GM21360 (cell line): ENCODE data around the gene NRL.
"Not testable (repeated sequence)": the region's sequence is repeated elsewhere in the genome, so short reads cannot be mapped to it uniquely, and the experiment has no call there.

Experiments
- ATAC-seq: cut with Tn5 transposase; IDR thresholded peaks from one replicate; pipeline ENCODE4 v1.9.1; 2021; ENCODE audit warnings: mild to moderate bottlenecking, moderate library complexity; ENCODE audit not compliant: unreplicated experiment

The NRL gene

DNA sequence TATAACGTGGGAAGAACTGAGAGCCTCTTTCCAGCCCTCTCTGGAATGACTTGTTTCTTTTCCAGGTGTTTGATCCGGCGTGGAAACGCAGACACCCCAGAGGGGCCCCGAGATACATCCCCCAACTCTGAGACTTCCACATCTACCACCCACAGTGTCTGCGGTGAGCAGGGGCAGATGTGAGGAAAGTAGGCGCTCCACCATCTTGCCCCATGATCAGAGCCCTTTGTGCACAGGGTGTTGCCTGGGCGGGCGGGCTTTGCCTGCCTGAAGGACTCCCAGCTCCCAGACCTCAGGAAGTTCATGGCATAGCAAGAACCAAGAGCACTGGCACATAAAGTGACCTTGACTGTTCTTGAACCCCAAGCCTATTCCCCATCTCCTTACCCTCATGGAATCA, 60.1 kb downstream of the NRL start:
- ATAC-seq = no peak

DNA sequence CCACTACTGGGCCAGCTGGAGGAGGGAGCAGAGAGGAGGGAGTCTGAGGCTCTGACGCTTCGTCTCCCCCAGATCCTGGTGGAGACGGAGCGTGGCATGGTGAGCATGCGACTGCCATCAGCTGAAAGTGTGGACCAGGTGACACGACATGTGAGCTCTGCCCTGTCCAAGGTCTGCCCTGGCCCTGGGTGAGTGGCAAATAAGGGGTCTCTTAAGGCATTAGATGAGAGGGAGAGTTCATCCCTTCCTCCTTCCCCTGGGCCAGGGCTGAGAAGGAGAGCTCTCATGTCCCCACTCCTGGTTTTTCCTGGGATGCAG, 60.5 kb downstream of the NRL start:
- no peak for ATAC-seq

DNA sequence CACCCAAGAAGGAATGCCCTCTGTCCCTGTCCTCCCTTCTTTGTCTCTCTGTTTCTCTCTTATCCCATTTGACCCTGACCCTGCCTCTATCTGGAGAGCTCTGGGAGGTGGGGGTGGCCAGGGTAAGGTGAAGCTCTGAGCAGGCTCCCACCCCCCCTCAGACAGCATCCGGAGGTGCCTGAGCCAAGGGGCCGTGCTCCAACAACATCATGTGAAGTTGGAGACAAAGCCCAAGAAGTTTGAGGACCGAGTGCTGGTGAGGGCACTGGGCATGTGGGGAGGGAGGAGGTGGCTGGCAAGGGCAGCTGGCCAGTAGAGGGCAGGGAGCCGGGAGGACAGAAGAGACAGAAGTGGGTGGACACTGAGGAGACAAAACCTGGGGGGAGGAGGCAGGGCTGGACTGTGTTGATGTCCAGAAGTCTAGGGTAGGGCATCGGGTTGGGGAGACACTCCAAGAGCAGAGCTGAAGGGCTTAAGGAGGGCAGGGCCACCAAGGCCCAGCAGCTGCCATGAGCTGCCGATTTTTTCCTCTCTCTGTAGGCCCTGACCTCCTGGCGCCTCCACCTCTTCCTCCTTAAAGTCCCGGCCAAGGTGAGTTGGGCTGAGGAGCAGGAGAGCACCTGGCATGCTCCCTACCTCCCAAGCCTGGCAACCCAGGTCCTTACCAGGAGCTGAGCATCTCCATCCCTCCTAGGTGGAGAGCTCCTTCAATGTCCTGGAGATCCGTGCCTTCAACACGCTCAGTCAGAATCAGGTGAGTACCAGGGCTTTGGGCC, 61.0 kb downstream of the NRL start:
- ATAC-seq = no peak

DNA sequence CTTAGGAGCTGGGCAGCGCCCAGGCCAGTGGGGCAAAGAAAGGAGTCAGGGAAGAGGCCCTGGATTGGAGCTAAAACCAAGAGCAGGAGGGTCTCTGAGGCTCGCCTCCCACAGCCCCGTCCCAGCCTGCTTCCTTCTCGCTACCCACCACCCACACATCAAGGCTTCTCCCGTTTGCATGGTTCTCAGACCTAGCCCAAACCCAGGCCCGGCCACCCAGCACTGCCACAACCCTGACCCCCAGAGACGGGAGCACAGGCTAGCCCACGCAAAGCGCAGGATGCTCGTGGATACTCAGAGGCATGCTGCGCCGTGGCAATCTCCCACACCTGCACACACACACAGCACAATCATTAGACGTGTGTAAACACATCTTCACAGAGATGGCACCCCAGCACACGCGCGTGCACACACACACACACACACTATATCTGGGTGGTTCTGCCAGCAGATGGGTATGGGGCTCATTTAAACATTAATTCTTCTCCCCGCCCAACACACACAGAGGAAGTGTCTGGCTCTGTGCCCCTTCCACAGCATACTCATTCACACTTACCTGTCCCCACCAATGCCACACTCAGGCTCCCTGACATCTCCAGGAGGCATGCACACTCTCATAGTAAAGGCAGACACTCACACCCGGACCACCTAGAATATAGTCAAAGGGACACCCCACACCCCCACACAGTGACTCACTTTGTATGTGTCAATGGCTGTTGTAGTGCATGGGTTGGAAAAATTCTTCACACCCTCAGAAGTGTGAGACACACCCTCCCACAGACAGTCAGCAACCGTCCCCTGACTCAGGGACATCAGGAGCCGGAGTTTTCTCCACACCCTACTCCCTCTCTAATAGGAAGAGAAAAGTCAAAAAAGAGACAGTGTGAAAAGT, 61.8 kb downstream of the NRL start:
- no peak for ATAC-seq

DNA sequence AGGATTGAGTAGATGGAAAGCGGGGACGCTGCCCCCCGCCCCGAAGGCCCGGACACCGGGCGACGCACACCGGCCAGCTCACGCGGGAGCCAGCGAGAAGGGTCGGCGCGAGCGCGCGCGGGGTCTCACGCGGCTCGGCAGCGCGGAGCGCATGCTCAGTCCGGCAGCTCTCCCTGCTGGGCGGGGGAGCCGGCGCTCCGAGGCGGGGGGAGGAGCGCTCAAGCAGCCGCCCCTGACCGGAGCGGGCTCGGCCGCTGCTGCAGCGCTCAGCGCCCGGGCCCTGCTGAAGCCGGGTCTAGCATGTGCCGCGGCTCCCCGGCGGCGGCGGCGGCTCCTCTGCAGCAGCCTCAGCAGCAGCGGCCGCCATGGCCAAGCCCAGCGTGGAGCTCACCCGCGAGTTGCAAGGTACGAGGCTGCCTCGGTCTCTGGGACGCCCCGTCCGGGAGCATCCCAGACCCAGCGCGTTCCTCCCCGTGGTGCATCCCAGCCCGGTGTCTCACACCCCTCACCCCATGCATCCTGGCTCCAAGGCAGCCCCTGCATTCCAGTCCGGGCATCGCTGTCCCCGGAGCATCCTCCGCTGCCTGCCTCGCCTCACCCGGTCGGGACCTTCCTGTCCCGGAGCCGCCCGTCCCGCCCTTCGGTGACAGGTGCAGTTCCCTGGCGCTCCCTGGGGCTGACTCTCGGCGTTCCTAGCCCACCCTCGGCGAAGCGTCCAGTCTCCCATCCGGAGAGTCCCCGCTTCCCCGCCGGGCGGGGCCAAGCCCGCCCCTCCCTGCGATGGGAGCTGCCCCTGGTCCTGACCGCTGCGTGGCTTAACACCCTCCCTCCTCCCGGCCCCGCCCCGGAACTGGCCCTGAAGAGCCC, 62.7 kb downstream of the NRL start, which contains the start of gene CARMIL3:
CARMIL3 (plus strand) TSS at position 221 of the 867 bp plus-strand sequence; CDS start at position 366, 145 bp downstream.
- no peak for ATAC-seq

DNA sequence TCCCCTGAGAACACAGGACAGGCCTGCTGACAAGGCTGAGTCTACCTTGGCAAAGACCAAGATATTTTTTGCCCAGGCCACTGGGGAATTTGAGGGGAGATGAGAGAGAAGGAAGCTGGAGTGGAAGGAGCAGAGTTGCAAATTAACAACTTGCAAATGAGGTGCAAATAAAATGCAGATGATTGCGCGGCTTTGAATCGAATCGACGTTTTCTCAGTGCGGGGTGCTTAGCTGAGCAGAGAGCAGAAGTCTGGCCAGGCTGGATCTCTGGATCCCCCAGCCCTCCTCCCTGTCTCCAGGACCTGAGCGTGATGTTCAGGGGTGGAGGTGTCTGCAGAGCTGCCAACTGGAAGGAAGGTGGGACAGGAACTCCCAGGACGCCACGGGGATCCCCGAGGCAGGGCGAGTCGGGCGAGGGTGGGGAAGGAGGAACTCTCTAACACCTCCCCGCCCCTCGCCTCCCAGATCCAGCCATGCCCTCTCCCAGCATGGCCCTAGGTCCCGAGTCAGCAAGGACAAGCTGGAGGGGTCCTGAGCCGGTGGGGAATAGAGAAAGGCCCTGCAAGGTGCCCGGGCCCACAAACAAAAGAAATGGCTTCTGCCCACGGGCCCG, 63.5 kb downstream of the NRL start:
- ATAC-seq = no peak

DNA sequence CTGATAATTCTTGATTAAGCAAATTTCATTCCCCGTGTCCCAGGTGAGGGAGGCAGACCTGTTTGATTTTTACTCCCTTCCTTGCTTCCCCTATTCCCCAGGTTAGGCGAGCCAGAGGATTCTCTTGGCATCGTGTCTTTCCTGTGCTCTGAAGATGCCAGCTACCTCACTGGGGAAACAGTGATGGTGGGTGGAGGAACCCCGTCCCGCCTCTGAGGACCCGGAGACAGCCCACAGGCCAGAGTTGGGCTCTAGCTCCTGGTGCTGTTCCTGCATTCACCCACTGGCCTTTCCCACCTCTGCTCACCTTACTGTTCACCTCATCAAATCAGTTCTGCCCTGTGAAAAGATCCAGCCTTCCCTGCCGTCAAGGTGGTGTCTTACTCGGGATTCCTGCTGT, 64.0 kb downstream of the NRL start:
- not testable (repeated sequence) for ATAC-seq

DNA sequence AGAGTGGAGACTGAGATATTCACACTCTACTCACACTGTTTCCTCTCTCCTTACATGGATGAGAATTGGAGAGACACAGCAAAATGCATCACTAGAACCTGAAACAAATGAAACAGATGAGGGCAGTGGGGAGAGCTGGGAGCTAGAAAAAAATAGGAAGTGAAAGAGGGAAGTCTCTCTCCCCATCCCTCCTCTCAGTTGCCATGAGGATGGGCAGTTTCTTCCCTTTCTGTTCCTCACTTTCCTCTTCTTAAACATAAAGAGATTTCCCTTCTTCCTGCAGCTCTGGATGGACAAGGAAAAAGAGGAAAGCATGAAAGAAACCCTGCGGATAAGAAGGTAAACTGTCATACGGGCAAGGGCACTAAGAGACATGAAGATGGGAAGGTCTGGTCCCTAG, 65.7 kb downstream of the NRL start:
- not testable (repeated sequence) for ATAC-seq

DNA sequence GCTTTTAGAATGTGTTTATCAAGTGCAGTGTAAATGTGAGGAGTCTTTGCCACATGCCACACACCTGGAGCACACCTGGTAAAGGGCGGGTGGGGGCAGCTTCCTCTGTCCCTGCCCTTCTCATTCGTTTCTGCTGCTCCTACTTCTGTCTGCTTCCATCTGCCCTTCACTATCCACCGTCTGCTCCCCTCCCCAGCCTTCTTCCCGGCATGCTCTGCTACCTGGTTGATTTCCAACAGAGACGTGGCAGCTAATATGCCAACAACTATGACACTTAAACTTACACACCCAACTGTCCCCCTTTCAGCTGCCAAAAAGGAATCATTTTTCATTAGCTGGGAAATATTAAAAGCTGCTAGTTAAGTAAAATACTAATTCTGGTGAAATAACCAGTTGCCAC, 72.0 kb downstream of the NRL start:
- no peak for ATAC-seq

DNA sequence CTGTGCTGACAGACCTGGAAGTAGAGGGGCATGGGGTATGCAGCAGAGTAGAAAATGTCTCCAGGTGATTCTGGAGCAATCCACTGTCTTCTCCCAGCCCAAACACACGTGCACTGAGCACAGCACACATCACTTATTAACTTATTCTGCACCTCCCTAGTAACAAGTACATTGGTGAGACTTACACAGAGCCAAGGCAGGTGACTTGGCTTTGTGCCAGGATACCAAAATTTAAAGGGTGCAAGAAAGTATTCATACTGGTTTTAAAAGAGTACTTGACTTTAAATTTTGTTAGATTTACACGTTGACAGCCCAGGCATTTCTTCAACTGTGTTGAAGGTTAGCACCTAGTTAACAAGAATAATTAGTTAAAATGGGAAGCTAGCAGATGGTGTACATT, 74.1 kb downstream of the NRL start:
- no peak for ATAC-seq

DNA sequence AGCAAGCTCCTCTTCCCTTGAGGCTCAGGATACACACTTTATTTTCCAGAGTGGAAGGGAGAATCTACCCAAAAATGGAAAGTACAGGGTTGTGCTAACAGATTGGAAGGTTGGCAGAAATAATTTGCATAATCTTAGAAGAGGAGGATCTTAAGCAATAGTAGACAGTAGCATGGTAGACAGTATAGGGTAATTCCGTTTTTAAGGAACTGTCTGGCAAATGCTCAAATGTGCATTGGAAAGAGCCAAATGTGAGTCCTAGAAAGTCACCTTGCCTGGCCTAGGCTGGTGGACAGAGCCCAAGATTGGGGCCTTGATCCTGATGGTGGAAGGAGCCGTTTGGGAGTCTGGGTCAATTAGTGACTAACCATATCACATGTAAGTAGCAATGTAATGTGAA, 76.1 kb downstream of the NRL start:
- no peak for ATAC-seq

DNA sequence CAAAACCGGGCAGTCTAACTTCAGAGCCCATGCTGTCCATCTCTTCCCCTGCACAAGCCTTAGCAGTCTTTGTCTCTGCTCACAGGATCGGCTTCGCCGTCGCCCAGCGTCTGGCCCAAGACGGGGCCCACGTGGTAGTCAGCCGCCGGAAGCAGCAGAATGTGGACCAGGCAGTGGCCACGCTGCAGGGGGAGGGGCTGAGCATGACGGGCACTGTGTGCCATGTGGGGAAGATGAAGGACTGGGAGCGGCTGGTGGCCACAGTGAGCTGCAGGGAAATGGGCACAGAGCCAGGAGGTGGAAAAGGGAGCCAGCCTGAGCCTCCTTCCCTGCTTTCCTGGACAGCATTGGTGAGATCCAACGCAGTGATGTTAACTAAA, 77.1 kb downstream of the NRL start:
- no peak for ATAC-seq

DNA sequence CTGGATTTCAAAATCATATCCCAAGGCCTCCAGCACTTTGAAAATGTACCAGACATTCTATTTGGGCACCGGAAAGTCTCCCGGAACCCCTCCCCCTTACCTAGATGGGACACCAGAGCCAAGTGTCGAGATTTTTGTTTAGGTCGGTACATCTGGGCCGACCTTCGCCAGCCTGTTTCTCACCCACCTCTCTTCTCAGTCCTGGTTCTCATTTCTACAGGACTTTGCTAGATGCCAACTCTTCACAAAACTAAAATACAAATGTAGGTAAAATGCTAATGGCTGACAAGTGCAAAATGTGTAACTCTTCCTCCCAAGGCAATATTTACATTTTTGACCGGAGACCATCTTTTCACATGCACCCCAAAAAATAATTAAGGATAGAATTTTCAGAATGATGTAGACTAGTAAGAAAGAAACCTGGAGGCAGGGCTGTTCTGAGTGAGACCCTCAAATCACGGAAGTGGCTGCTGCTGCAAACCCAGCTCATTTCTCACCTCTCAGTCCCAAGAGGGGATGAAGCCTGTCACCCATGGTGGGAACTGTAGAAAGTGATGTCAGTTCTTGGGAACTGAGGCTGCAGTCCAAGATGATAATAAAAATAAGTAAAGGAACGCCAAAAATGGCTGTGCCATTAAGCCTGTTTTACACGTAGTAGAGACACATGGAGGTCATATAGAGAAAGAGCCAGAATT, 77.6 kb downstream of the NRL start:
- peak; percentile 14 for ATAC-seq

DNA sequence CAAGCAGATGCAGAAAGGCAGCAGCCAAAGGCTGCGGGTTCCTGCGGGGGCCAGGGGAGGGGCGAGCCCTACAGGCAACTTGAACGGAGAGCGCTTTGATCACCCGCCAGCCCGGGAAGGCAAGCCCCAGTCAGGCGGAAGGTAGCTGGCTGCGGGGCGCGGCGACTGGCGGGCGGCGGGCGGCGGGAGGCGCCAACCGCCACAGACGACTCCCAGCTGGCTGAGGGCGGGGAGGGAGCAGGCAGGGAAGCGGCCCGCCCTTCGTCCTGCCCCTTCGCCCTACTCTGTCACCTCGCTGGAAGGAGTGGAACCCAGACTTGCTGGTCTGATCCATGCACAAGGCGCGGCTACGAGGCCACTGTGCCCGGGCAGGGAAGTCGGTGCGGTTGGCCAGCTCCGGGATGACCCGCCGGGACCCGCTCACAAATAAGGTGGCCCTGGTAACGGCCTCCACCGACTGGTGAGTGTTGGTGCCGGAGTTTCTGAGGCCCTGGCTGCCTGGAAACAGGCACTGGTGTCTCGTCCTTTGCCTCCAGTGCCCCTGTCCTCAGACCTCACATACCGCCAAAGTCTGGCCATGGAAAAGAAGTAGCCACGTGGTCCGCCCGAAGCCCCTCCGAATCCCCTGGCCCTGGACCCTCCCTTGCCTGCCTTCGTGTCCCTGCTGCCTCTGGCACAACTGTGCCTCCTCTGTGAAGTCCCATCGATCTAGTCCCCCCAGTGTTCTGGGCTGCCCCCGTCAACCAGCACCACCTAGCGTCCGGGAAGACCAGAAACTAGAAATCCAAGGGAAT, 78.4 kb downstream of the NRL start:
- peak; percentile 79 for ATAC-seq

DNA sequence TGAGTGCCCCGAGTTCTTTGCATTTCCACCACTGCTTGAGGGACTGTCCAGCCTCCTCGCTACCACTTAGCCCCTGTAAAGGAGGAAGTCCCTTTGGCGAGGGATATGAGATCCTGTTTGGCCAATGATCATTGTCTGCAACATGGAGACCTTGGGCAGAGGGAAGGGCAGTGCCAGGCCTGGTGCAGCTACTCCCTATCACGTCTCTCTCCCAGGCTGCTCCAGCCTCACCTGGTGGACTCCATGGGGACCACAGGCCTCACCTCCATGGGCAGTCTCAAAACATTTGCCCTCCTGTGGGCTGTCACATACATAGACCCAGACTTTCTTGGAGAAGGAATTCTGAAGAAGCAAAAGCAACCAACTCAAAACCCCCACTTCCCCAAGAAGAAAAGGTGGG, 79.0 kb downstream of the NRL start:
- ATAC-seq = not testable (repeated sequence)

DNA sequence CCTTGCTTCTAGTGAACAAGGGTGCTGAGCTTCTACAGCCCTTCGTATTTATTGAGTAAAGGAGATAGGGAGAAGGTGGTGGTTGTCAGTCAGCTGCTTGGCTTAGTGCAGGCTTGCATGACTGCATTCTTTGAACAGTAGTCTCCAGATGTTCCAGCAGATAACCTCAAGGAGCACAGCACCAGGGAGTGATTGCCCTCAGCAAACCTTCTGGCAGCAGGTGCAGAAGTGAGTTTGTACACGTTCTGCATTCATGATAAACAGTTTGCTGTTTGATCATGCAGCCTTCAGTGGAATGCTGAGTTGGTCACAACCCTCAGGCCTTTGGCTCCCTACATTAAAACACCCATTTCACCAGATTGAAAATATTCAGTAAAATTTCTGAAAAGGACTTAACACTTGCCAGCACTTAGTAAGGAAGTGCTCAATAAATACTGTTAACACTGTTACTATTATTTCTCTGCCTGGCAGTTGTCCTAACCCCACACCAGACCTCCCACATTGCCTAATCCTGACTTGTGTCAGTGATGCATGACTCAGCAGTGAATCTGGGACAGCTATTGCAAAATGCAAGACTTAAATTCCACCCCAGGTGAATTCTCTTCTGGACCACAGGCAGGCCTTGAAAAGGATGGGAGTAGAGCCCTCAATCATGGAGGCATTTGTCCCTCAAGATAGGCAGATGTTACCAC, 81.9 kb downstream of the NRL start:
- ATAC-seq = no peak

DNA sequence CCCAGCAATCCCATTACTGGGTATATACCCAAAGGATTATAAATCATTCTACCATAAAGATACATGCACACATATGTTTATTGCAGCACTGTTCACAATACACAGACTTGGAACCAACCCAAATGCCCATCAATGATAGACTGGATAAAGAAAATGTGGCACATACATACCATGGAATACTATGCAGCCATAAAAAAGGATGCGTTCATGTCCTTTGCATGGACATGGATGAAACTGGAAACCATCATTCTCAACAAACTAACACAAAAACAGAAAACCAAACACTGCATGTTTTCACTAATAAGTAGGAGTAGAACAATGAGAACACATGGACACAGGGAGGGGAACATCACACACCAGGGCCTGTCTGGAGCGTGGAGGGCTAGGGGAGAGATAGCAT, 83.4 kb downstream of the NRL start:
- ATAC-seq = not testable (repeated sequence)

DNA sequence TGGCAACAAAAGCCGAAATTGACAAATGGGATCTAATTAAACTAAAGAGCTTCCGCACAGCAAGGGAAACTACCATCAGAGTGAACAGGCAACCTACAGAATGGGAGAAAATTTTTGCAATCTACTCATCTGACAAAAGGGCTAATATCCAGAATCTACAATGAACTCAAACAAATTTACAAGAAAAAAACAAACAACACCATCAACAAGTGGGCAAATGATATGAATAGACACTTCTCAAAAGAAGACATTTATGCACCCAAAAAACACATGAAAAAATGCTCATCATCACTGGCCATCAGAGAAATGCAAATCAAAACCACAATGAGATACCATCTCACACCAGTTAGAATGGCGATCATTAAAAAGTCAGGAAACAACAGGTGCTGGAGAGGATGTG, 85.1 kb downstream of the NRL start:
- ATAC-seq = not testable (repeated sequence)
